Astrocyte of the spinal cord (primary cell): ENCODE results near the gene TPO.

Source experiments
- DNase-seq: peaks from one replicate; pipeline ENCODE4 v3.0.0; 2011; ENCODE audit warnings: low read depth, low spot score
- H3K4me3 ChIP-seq: 2 replicates; pipeline ENCODE4 v1.5.1; 2011; ENCODE audit warnings: low read depth, mild to moderate bottlenecking, low read length, moderate library complexity
- CTCF ChIP-seq: IDR thresholded peaks from 2 replicates; pipeline ENCODE4 v1.5.1; 2012; ENCODE audit warnings: low read depth, mild to moderate bottlenecking, low read length, inconsistent platforms
- in situ Hi-C: cut with HindIII; loops from 2 replicates; pipeline ENCODE4 v1.10.0; 2017; ENCODE audit warnings: low sequenced_read_pairs

TPO gene

GRCh38 chr2:1494906-1495305, 81.6 kb downstream of the TPO start:
- no peak for DNase-seq
- in situ Hi-C loops: no loop called here
- no peak overlapping the region for H3K4me3 ChIP-seq
- no peak for TF ChIP-seq CTCF

GRCh38 chr2:1495676-1496358, 82.6 kb downstream of the TPO start:
- DNase-seq: no peak
- no peak overlapping the region for H3K4me3 ChIP-seq
- in situ Hi-C loops: no loop called here
- no peak for TF ChIP-seq CTCF

GRCh38 chr2:1496359-1496821, 83.1 kb downstream of the TPO start:
- TF ChIP-seq CTCF: no peak
- H3K4me3 ChIP-seq: no peak overlapping the region
- no peak for DNase-seq
- in situ Hi-C loops: no loop called here

- no peak for DNase-seq
- in situ Hi-C loops: no loop called here
- H3K4me3 ChIP-seq: no peak overlapping the region
- TF ChIP-seq CTCF: no peak
Measured at GRCh38 chr2:1497122-1497611, 83.9 kb downstream of the TPO start.

GRCh38 chr2:1498176-1498575, 84.9 kb downstream of the TPO start:
- no peak overlapping the region for H3K4me3 ChIP-seq
- in situ Hi-C loops: no loop called here
- DNase-seq: no peak
- TF ChIP-seq CTCF: no peak

GRCh38 chr2:1499033-1499795, 86.0 kb downstream of the TPO start:
- in situ Hi-C loops: no loop called here
- H3K4me3 ChIP-seq: no peak overlapping the region
- TF ChIP-seq CTCF: no peak
- DNase-seq: no peak
